Measurements from ENCODE around the gene TMEM259. TPM values are rescaled to one million over a fixed set of nuclear protein-coding genes. Genes with fewer than 3 reads are reported as not detected.

Gene TMEM259
- total RNA-seq, 1 donor from 2014 or later = 109 TPM

- intact Hi-C loops (cut with DNase I) = no loop called here
- ATAC-seq (ENCODE audit: poor library complexity) (no peak), DNase-seq (no peak)
These were observed 22.0 kb upstream of the TMEM259 start for GRCh38 chr19:1042689-1043511.

DNA sequence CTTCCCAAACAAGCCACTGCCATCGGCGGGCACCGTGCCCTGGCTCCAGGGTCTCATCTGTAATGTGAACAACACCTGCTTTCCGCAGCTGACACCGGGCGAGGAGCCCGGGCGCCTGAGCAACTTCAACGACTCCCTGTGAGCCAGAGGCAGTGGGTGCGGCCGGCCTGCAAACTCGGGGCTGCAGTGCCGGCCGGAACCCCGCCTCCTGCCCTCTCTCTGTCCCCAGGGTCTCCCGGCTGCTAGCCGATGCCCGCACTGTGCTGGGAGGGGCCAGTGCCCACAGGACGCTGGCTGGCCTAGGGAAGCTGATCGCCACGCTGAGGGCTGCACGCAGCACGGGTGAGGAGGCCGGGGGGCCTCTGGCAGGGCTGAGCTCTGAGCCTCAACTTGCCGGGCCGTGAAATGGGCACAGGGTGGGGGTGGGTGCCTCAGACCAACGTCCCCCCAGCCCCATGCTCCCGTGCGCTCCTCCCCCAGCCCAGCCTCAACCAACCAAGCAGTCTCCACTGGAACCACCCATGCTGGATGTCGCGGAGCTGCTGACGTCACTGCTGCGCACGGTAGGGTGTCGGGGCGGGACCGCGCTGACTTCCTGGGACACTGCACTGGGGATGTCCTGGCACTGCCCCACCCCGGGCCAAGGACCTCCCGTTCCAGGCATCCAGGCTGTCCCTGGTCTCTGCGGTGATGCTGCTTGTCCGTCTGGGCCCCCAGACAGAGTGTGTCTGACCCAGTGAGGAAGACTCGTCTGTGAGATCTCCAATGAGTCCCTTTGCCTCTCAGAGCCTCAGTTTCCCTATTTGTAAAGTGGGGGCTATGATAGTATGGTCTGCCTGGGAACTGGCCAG lies 21.1 kb upstream of the TMEM259 start:
- ATAC-seq (ENCODE audit: poor library complexity) (no peak), DNase-seq (no peak)
- intact Hi-C loops (cut with DNase I) = no loop called here

DNA sequence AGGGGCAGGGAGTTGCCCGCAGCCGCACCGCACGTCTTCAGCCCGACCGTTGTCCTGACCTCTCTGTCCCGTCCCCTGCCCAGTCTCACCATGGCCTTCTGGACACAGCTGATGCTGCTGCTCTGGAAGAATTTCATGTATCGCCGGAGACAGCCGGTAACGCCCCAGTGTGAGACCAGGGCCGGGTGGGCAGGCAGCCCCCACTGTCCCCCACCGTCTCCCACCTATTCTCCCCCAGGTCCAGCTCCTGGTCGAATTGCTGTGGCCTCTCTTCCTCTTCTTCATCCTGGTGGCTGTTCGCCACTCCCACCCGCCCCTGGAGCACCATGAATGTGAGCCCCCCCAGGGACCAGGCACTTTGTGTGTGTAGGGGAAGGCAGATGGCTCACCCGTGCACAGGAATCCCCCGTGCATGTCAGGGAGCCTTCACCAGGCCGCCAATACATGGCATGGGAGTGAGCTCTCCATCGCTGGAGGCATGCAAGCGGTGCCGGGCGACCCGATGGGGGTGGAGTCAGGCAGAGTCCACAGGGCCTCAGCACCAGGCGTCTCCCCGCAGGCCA lies 20.4 kb upstream of the TMEM259 start:
- intact Hi-C loops (cut with DNase I) = no loop called here
- ATAC-seq (ENCODE audit: poor library complexity) = no peak
- DNase-seq = no peak

GRCh38 chr19:1040476-1041271 lies 19.8 kb upstream of the TMEM259 start:
- ATAC-seq (ENCODE audit: poor library complexity) (peak; percentile 76), DNase-seq (peak; percentile 95)
- intact Hi-C loops (cut with DNase I) = no loop called here

GRCh38 chr19:1039646-1040475 lies 18.9 kb upstream of the TMEM259 start, which contains the start of gene ABCA7:
TSS of gene ABCA7 (plus strand) at chr19:1040107. CDS start at chr19:1041362, 1,255 bp downstream.
- ATAC-seq (ENCODE audit: poor library complexity) (peak; percentile 95), DNase-seq (peak; percentile 99)
- intact Hi-C loops (cut with DNase I) = no loop called here

DNA sequence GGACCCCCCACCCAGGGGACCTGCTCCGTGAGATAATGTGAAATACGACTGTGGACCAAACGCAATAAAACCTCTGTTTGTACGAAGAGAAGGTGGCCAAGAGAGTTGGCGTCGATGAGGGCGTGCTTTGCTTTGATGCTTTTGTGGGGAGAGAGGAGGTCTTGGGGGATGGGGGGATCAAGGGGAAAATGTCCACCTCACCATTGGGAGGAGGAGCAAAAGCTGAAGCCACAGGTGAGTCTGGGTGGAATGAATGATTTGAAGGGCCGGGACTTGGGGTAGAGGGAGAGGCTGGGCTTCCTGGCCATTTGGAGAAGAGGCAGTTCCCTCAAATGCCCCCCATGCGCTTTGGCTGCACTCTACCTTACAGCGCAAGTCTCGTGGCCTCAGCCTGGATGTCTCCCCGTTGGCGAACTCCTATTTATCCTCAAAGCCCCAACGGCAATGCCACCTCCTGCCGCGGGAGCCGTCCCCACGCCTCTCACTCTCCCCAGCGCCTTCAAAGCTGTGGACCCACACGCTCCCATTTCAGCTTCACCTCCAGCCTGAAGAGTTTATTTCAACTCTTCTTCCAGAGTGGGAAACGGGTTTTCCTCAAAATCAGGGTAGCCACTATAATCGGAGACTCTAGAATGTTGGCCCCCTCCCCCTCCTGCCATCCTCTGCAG lies 18.2 kb upstream of the TMEM259 start:
- no peak for ATAC-seq (ENCODE audit: poor library complexity)
- intact Hi-C loops (cut with DNase I) = no loop called here
- DNase-seq = no peak

- DNase-seq = no peak
- intact Hi-C loops (cut with DNase I) = no loop called here
- ATAC-seq (ENCODE audit: poor library complexity) = no peak
These were observed 16.7 kb upstream of the TMEM259 start for GRCh38 chr19:1037621-1038064.

- ATAC-seq (ENCODE audit: poor library complexity) = no peak
- no peak for DNase-seq
These were observed 15.2 kb upstream of the TMEM259 start for GRCh38 chr19:1035998-1036621.

DNA sequence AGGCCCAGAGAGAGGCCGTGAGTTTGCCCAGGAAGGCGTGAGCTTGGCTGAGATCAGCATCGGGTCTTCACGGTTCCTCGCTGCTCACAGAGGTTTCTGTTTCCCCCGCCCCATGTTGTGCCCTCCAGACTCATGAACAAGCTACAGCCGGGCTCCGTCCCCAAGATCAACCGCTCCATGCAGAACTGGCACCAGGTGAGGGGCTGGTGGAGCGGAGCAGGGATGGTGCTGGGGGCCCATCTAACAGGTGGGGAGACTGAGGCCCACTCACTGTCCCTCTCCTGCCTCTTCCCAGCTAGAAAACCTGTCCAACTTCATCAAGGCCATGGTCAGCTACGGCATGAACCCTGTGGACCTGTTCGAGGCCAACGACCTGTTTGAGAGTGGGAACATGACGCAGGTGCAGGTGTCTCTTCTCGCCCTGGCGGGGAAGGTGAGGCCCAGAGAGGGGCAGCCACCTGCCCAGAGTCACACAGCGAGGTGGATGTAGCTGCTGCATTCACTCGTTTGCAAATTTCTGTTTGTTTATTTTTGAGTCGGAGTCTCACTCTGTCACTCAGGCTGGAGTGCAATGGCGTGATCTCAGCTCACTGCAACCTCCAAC lies 11.4 kb upstream of the TMEM259 start:
- intact Hi-C loops (cut with DNase I) = no loop called here
- DNase-seq (no peak), ATAC-seq (ENCODE audit: poor library complexity) (no peak)

More at GRCh38 chr19:1035998-1036621, 15.2 kb upstream of the TMEM259 start:
- intact Hi-C loops (cut with DNase I) = no loop called here

DNA sequence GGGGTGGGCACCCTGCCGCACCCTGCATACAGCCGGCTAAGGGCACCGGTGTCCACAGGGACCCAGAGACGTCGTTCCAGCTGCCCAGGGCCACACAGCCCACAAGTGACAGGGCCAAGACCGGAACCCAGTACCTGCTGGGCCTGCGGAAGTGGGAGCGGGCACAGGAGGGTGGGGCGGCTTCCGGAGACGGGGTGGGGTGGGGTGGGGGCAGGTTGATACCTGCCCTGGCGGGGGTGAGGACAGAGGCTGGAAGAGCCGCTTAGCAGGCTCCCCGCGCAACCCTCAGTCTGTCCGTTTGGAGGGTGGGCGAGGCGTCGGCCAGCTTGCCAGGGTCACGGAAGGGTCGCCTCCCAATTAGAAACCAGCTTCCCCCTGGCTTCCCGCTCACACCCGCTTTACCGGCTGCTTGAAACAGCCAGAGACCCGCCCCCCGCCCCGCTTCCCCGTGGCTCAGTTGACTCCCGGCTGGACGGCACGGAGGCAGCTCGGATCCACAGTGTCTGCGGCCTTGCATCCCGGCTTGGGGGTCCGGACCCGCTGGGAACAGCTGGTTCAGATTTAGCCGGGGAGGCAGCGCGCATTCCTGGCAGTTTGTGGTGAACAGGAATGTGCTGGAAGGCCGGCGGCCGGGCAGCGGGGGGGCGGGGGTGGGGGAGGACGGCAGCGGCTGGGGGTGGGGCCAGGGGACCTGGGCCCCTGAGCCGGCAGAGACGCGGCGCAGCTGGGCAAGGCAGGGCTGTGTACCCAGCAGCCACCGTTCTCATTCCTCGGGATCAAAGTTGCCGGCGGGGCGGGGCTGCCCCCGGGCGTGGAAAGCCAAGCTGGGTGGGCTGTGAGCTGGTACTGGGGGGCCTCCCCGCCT lies 7.4 kb upstream of the TMEM259 start:
- ATAC-seq (ENCODE audit: poor library complexity) (peak; percentile 70), DNase-seq (peak; percentile 75)
- intact Hi-C loops (cut with DNase I) = loop anchor here (10.0 kb wide), 1 partner anchor 207 kb away; the partner anchor contains the start of gene CBARP

DNA sequence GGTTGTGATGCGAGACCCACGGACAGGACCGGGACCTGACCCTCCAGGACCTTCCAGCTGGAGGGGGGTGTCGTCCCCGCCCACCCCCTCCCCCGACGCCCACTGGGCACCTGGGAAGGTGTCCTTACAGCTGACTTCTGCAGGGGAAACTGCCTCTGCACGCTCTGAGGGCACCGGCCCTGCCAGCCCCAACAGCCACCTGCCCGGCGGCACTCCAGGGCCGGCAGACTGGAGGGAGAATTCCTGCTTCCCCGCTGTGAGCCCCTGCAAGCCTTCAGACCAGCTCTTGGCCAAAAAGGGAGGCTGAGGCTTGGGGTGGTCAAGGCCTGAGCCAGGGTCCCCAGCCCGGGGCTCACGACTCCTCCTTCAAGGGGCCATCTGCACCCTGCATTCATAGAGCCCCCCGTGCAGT lies 6.7 kb upstream of the TMEM259 start:
- intact Hi-C loops (cut with DNase I) = loop anchor here (10.0 kb wide), 1 partner anchor 207 kb away; the partner anchor contains the start of gene CBARP
- peak; percentile 1 for ATAC-seq (ENCODE audit: poor library complexity)
- DNase-seq = no peak

- peak; percentile 3 for ATAC-seq (ENCODE audit: poor library complexity)
- intact Hi-C loops (cut with DNase I) = loop anchor here (10.0 kb wide), 1 partner anchor 208 kb away; the partner anchor contains the start of gene CBARP
- DNase-seq = no peak
These were observed 6.1 kb upstream of the TMEM259 start for GRCh38 chr19:1026783-1027649.

DNA sequence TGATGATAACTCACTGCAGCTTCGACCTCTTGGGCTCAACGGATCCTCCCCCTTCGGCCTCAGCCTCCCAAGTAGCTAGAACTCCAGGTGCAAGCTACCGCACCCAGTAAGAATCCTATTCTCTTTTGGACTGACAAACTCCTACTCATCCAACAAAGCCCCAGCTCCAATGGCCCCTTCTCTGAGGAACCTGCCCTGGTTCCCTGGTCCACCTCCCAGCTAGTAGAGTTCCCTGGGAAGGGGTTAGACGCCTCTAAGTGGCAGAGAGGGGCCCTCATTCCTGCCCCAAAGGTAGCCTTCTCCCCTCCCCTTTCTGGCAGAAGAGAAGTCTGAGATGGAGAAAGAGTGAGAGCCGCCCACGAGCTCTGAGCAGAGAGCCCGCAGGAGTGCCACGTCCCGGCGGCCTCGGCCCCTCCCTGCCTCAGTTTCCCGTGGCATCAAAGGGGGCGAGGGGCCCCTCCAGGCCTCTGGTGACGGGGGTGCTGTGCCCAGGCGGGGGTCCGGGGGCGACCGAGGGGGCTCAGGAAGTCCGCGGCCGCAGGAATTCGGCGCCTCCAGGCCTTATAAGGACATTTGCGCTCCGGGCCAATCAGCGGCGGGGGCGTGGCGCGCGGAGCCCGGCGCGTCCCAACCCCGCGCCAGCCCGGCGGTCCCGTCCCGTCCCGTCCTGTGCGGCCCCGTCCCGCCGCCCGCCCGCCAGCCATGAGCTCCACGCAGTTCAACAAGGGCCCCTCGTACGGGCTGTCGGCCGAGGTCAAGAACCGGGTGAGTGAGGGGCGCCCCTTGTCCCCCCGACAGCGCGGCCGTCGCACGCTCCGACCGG lies 5.2 kb upstream of the TMEM259 start, which contains the start of gene CNN2:
CNN2 (plus strand) TSS at position 649 of the 823 bp plus-strand sequence; CDS start at position 703, 54 bp downstream.
- ATAC-seq (ENCODE audit: poor library complexity) (peak; percentile 81), DNase-seq (peak; percentile 91)
- intact Hi-C loops (cut with DNase I) = loop anchor here (10.0 kb wide), 1 partner anchor 209 kb away; the partner anchor contains the start of gene CBARP

Data from Right ventricle myocardium superior (tissue), 1 donor.